AG08395 (cell line): ENCODE data around the gene GEN1.
A peak's percentile ranks its signal among the peaks of the same experiment; 100 is the strongest.
"Not testable (repeated sequence)": the region's sequence is repeated elsewhere in the genome, so short reads cannot be mapped to it uniquely, and the experiment has no call there.

ENCODE experiments used
- DNase-seq: peaks from one replicate; pipeline ENCODE4 v3.0.0; 2012; ENCODE audit warnings: mixed read lengths, low spot score

GEN1 gene

DNA sequence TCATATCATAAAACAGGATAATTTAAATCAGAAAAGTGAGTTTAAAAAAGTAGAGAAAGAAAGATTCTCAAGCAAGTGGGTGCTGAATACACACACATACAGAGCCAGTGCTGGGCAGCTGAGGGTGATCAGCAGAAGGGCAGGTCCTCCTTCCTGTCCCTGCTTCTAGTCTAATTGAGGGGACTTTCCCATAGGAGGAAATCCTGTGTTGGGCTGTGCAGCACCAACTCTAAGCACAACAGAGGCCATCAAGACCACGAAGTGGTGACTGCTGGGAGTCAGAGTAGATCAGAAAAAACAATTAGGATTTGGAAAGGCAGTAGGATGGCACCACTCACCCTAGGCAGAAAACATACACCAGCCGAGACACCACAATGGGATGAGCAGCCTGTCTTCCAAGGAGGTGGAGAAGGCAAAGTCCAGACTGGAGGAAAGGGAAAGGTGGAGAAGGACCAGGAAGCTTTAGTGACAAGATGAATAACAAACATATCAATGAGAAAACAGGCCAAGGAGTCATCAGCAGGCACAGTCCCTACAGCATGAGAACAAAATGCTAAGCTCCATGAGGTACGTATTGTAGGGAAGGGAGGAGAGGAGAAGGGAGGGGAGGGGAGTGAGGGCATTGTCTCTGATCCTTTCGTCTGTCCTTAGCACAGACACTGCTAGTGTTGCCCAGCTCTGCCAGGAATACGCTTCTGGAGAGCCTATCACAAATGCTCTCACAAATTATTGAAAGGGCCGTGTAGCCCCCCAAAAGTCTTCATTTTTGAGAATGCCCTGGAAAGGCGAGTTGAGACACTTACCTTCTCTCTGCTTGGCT is 45.6 kb downstream of the GEN1 start:
- no peak for DNase-seq

GRCh38 chr2:17800219-17800618 is 46.3 kb downstream of the GEN1 start:
- DNase-seq = no peak

- DNase-seq = no peak
Observed at GRCh38 chr2:17800693-17801458, 46.9 kb downstream of the GEN1 start.

DNA sequence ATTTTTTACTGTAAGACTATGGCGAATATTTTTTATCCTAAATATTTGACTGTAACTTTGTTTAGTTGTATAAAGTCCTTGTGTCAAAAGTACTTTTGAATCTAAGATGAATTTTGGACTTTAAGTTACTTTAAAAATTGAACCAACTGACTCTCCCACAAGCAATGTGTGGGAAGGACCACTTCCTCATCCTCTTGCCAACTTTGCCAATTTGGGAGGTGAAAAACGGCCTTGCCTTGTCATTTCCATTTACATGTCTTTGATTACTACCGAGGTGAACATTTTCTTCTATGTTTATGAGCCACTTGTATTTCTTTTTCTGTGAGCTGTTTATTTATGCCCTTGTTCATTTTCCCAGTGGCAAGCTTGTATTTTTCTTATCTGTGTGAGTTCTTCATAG is 49.6 kb downstream of the GEN1 start:
- DNase-seq = no peak

DNA sequence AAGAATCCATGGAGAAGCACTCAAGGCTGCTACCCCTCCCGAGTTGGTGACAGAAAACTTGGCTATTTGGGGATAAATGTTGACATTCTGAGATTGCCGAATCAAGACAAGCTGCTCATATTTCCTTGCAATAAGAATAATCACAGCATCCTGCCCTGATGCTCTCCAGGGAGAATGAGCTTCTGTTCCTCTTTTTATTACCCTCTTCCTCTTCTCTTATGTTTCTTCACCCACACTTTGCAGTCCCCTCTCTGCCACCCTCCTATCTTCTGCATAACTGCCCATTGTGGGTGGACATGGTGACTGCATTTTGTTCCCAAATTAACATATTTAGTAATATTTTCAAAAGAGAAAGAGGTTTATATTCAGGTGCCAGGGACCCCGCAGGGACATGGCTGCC is 50.4 kb downstream of the GEN1 start:
- no peak for DNase-seq

GRCh38 chr2:17805166-17805565 is 51.2 kb downstream of the GEN1 start:
- DNase-seq = no peak

- no peak for DNase-seq
Observed at GRCh38 chr2:17805717-17806363, 51.9 kb downstream of the GEN1 start.

- peak; percentile 73 for DNase-seq
Observed at GRCh38 chr2:17813010-17813741, 59.2 kb downstream of the GEN1 start.

DNA sequence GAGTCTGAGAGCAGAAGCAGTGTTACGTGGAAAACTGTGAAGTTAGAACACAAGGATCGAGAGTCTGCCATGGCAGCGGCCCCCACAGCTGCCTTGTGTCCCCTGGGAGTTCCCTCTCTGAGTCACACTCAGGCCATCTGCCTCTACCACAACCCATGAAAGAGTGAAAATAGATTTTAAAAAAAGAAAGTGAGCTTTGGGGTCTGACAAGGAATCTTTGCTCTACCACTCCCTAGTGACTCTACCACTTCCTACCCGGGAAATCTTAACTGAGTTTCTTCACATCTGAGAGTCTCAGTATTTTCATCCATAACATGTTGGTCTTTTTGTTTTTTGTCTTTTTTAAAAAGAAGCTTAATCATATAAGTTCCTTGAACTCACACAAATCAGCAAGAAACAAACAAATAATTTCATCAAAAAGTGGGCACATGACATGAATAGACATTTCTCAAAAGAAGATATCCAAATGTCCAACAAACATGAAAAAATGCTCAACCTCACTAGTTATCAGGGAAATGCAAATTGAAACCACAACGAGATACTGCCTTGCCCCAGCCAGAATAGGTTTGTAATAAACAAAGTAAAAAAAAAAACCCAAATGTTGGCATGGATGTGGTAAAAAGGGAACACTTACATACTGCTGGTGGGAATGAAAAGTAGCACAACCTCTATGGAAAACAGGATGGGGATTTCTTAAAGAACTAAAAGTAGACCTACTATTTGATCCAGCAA is 60.0 kb downstream of the GEN1 start:
- peak; percentile 81 for DNase-seq

GRCh38 chr2:17814601-17815000 is 60.7 kb downstream of the GEN1 start:
- DNase-seq = no peak

GRCh38 chr2:17815468-17816184 is 61.7 kb downstream of the GEN1 start:
- no peak for DNase-seq

- no peak for DNase-seq
Observed at GRCh38 chr2:17816396-17817245, 62.7 kb downstream of the GEN1 start, which contains the start of gene MSGN1. Gene MSGN1, plus strand, starts transcription at chr2:17816460. Its CDS starts 59 bp downstream, at chr2:17816519.

DNA sequence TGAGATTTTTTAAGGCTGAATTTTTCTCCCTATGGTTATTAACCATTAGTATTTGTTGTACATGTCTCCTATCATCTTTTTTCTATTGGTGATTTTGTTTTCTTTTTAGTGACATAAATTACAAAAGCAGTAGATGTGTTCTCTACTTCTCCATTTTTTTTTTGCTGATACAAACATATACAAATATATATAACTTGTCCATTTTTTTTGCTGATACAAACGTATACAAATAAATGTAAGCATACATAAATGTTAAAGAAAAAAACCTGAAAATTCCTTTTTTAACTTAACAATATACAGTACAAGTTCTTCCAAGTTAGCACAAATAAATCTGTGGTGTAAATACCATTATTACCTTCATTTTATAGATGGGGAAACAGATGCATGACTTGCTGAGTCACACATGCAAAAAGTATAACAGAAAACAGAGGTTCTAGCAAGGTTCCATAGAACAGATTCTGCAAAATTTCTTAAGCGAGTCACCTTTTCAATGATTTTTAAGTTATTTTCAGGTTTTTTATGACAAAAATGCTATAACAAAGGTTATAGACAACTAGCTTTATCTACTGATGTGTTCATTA is 64.4 kb downstream of the GEN1 start:
- DNase-seq = no peak

- no peak for DNase-seq
Observed at GRCh38 chr2:17821080-17821479, 67.1 kb downstream of the GEN1 start.

GRCh38 chr2:17821535-17822444 is 67.9 kb downstream of the GEN1 start:
- no peak for DNase-seq

- no peak for DNase-seq
Observed at GRCh38 chr2:17822445-17823117, 68.6 kb downstream of the GEN1 start.

DNA sequence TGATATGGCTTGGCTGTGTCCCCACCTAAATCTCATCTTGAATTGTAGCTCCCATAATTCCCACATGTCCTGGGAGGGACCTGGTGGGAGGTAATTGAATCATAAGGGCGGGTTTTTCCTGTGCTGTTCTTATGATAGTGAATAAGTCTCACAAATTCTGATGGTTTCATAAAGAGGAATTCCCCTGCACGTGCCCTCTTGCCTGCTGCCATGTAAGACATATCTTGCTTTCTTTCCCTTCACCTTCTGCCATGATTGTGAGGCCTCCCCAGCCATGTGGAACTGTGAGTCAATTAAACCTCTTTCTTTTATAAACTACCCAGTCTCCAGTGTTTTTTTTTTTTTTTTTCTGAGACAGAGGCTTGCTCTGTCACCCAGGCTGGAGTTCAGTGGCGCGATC is 69.7 kb downstream of the GEN1 start:
- DNase-seq = not testable (repeated sequence)

DNA sequence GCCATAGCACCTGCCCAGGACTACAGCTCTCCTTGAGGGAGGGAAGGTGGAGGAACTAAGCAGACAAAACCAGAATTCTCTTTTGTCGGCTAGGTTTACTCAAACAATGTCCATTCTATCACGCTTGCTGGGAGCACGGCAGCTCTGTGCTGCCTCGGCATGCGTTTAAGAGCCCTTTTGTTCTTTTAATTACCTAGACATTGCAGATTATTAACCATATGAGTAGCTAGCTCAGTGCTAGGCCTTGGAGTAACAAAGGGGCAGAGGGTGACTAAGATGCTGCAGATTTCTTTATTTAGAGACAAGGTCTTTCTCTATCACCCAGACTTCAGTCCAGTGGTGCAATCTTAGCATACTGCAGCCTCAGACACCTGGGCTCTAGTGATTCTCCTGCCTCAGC is 73.4 kb downstream of the GEN1 start:
- DNase-seq = no peak
